PC-9 (cell line): ENCODE data around the gene MGLL. TPM values are rescaled to one million over a fixed set of nuclear protein-coding genes. Genes with fewer than 3 reads are reported as not detected.

Experiments
- BruUV-seq: library from RNA; stranded (reverse); fragments of 400-500 nt; replicated peaks from 2 replicates; lab custom pipeline; 2021; lab: Mats Ljungman, UMichigan
- CTCF ChIA-PET: fragments of 300-600 bp; sonication (Branson Sonifier 250); formaldehyde crosslinking; loops from one replicate; lab custom pipeline; 2022; ENCODE audit warnings: antibody characterized with exemption; lab: Charles Lee
- POLR2A ChIA-PET: fragments of 300-600 bp; sonication (Branson Sonifier 250); formaldehyde crosslinking; loops from one replicate; lab custom pipeline; 2022; ENCODE audit warnings: antibody characterized with exemption; ENCODE audit not compliant: unreplicated experiment; lab: Charles Lee
- DNase-seq, 2 experiments: peaks; one replicate each; pipeline versions ENCODE4 v3.0.0 to v3.0.0-alpha.2; 2015 to 2022; ENCODE audit warnings: mixed read lengths in 1 of 2
- H2AFZ ChIP-seq: fragments of 200-600 bp; sonication (generic); 2 replicates; pipeline ENCODE4 v1.8.1; 2017; ENCODE audit warnings: antibody characterized with exemption
- H3F3A ChIP-seq: fragments of 200-600 bp; sonication (generic); 2 replicates; pipeline ENCODE4 v1.8.1; 2017; ENCODE audit warnings: antibody characterized with exemption, mild to moderate bottlenecking, low read depth; ENCODE audit not compliant: insufficient read depth
- H3K27ac ChIP-seq: fragments of 200-600 bp; sonication (generic); 2 replicates; pipeline ENCODE4 v1.6.1; 2016; ENCODE audit warnings: mixed run types
- H3K27me3 ChIP-seq: fragments of 200-600 bp; sonication (generic); 2 replicates; pipeline ENCODE4 v1.6.1; 2016; ENCODE audit warnings: low read depth, mixed run types; ENCODE audit not compliant: insufficient read depth
- H3K36me3 ChIP-seq: fragments of 200-600 bp; sonication (generic); 2 replicates; pipeline ENCODE4 v1.6.1; 2016; ENCODE audit warnings: low read depth, mixed run types
- H3K4me1 ChIP-seq: fragments of 200-600 bp; sonication (generic); replicated peaks from 2 replicates; pipeline ENCODE4 v1.6.1; 2016; ENCODE audit warnings: mixed run types; ENCODE audit not compliant: insufficient read depth
- H3K4me2 ChIP-seq: fragments of 200-600 bp; sonication (generic); 2 replicates; pipeline ENCODE4 v1.6.1; 2017; ENCODE audit warnings: mixed run types
- H3K4me3 ChIP-seq: fragments of 200-600 bp; sonication (generic); 2 replicates; pipeline ENCODE4 v1.6.1; 2016; ENCODE audit warnings: mixed run types
- H3K79me2 ChIP-seq: fragments of 200-600 bp; sonication (generic); 2 replicates; pipeline ENCODE4 v1.6.1; 2017; ENCODE audit warnings: low read depth, mixed run types
- H3K9me2 ChIP-seq: fragments of 200-600 bp; sonication (generic); 2 replicates; pipeline ENCODE4 v1.8.1; 2017; ENCODE audit warnings: mild to moderate bottlenecking; ENCODE audit not compliant: insufficient read depth
- H3K9me3 ChIP-seq: fragments of 200-600 bp; sonication (generic); 2 replicates; pipeline ENCODE4 v1.8.1; 2016; ENCODE audit warnings: low read depth; ENCODE audit not compliant: insufficient read depth
- H4K20me1 ChIP-seq: fragments of 200-600 bp; sonication (generic); 2 replicates; pipeline ENCODE4 v1.8.1; 2017; ENCODE audit not compliant: insufficient read depth
- CTCF ChIP-seq: fragments of 200-600 bp; sonication (generic); conservative IDR thresholded peaks from 2 replicates; pipeline ENCODE4 v1.6.1; 2017; ENCODE audit warnings: mixed run types, antibody characterized with exemption, mild to moderate bottlenecking, moderate library complexity
- EZH2 ChIP-seq: fragments of 200-600 bp; sonication (generic); IDR thresholded peaks from 2 replicates; pipeline ENCODE4 v1.8.0; 2017; ENCODE audit warnings: antibody characterized with exemption, low read depth
- intact Hi-C: fragments of 100-400 bp; cut with micrococcal nuclease; formaldehyde crosslinking; loops from one replicate; pipeline ENCODE4 v1.10.0; 2022; ENCODE audit not compliant: unreplicated experiment
- total RNA-seq: library from RNA; stranded (reverse); gene quantifications from 2 replicates; pipeline ENCODE4 v1.2.3, GENCODE V29; 2021

Gene MGLL
- total RNA-seq, 1 experiment from 2014 or later, result 30.7 TPM

GRCh38 chr3:127741690-127742089 lies 80.6 kb downstream of the MGLL start:
- peaks cover 32% of the 10 kb centered on the region for H3K4me1 ChIP-seq
- TF ChIP-seq CTCF (no peak), EZH2 (no peak)
- H3K36me3 ChIP-seq, result no peaks in the 10 kb centered on the region
- H3K27ac ChIP-seq, result no peak overlapping the region
- CTCF ChIA-PET, result no interaction called here
- no peaks in the 10 kb centered on the region for H4K20me1 ChIP-seq
- POLR2A ChIA-PET, result no interaction called here
- no peaks in the 10 kb centered on the region for H3K9me3 ChIP-seq
- no peak overlapping the region for H3K4me3 ChIP-seq
- H3K9me2 ChIP-seq, result no peaks in the 10 kb centered on the region
- no peaks in the 10 kb centered on the region for H3K27me3 ChIP-seq
- H3K4me2 ChIP-seq, result no peak overlapping the region
- no TSS peak for BruUV-seq
- peaks cover 6% of the 10 kb centered on the region; the same call in 1 of the 2 replicates for H3K79me2 ChIP-seq
- peaks cover 23% of the 10 kb centered on the region; the same call in 1 of the 2 replicates for H3F3A ChIP-seq
- DNase-seq, result no peak
- no peak overlapping the region for H2AFZ ChIP-seq
- intact Hi-C loops, result no loop called here

GRCh38 chr3:127741246-127741645 lies 81.1 kb downstream of the MGLL start:
- no peaks in the 10 kb centered on the region for H3K36me3 ChIP-seq
- peaks cover 6% of the 10 kb centered on the region; the same call in 1 of the 2 replicates for H3K79me2 ChIP-seq
- H4K20me1 ChIP-seq, result no peaks in the 10 kb centered on the region
- no peak for DNase-seq
- intact Hi-C loops, result no loop called here
- ChIA-PET CTCF (no interaction called here), POLR2A (no interaction called here)
- no peak overlapping the region for H3K4me3 ChIP-seq
- H3K9me3 ChIP-seq, result no peaks in the 10 kb centered on the region
- no peak overlapping the region for H2AFZ ChIP-seq
- BruUV-seq, result no TSS peak
- no peak for TF ChIP-seq CTCF
- no peak for TF ChIP-seq EZH2
- H3K27ac ChIP-seq, result no peak overlapping the region
- H3K4me2 ChIP-seq, result no peak overlapping the region
- peaks cover 27% of the 10 kb centered on the region for H3K4me1 ChIP-seq
- peaks cover 18% of the 10 kb centered on the region; the same call in 1 of the 2 replicates for H3F3A ChIP-seq
- H3K27me3 ChIP-seq, result no peaks in the 10 kb centered on the region
- H3K9me2 ChIP-seq, result no peaks in the 10 kb centered on the region

GRCh38 chr3:127740136-127740915 lies 82.0 kb downstream of the MGLL start:
- H3K4me2 ChIP-seq, result no peak overlapping the region
- H3K36me3 ChIP-seq, result no peaks in the 10 kb centered on the region
- peaks cover 18% of the 10 kb centered on the region for H3K4me1 ChIP-seq
- no peak for TF ChIP-seq EZH2
- TF ChIP-seq CTCF, result no peak
- H3K9me2 ChIP-seq, result no peaks in the 10 kb centered on the region
- BruUV-seq, result no TSS peak
- intact Hi-C loops, result no loop called here
- peaks cover 9% of the 10 kb centered on the region; the same call in 1 of the 2 replicates for H3F3A ChIP-seq
- no peaks in the 10 kb centered on the region for H3K27me3 ChIP-seq
- H3K9me3 ChIP-seq, result no peaks in the 10 kb centered on the region
- no peak for DNase-seq
- no peak overlapping the region for H2AFZ ChIP-seq
- H3K79me2 ChIP-seq, result peaks cover 6% of the 10 kb centered on the region; the same call in 1 of the 2 replicates
- no peaks in the 10 kb centered on the region for H4K20me1 ChIP-seq
- ChIA-PET POLR2A (no interaction called here), CTCF (no interaction called here)
- no peak overlapping the region for H3K4me3 ChIP-seq
- H3K27ac ChIP-seq, result no peak overlapping the region
